DND-41 (cell line): ENCODE results near the gene RIPOR3.

ENCODE experiments used
- ATAC-seq: fragments of 200-7000 bp; cut with Tn5 transposase; 3 replicates; pipeline ENCODE4 v1.9.1; 2021; ENCODE audit warnings: low read depth; ENCODE audit not compliant: insufficient read depth
- DNase-seq: peaks from one replicate; pipeline ENCODE4 v3.0.0-alpha.2; 2020
- H2AFZ ChIP-seq: 2 replicates; pipeline ENCODE4 v1.6.0; 2012; ENCODE audit warnings: low read depth, low read length
- H3K27ac ChIP-seq: 2 replicates; pipeline ENCODE4 v1.5.1; 2012; ENCODE audit warnings: low read length, inconsistent platforms
- H3K27me3 ChIP-seq: fragments of 200-600 bp; sonication (generic); 2 replicates; pipeline ENCODE4 v1.6.0; 2012; ENCODE audit warnings: low read length, mild to moderate bottlenecking, inconsistent platforms; ENCODE audit not compliant: insufficient read depth, poor library complexity
- H3K36me3 ChIP-seq: 2 replicates; pipeline ENCODE4 v1.5.1; 2012; ENCODE audit warnings: low read length, inconsistent platforms; ENCODE audit not compliant: insufficient read depth
- H3K4me1 ChIP-seq: 2 replicates; pipeline ENCODE4 v1.5.1; 2012; ENCODE audit warnings: mild to moderate bottlenecking, low read length; ENCODE audit not compliant: insufficient read depth
- H3K4me2 ChIP-seq: 2 replicates; pipeline ENCODE4 v1.6.0; 2012; ENCODE audit warnings: mild to moderate bottlenecking, moderate library complexity, low read length, inconsistent platforms; ENCODE audit not compliant: insufficient read depth
- H3K4me3 ChIP-seq, 2 experiments: fragments of 200-600 bp in 1 of 2; shearing (Covaris generic) in 1 of 2; 2 replicates each; pipeline ENCODE4 v1.5.1; 2012 to 2016; ENCODE audit warnings: inconsistent platforms in 2 of 2, low read length in 2 of 2, mild to moderate bottlenecking in 2 of 2, low read depth in 1 of 2, moderate library complexity in 1 of 2
- H3K79me2 ChIP-seq: 2 replicates; pipeline ENCODE4 v1.6.0; 2012; ENCODE audit warnings: low read length, inconsistent platforms; ENCODE audit not compliant: insufficient read depth
- H3K9ac ChIP-seq: 2 replicates; pipeline ENCODE4 v1.6.0; 2012; ENCODE audit warnings: low read depth, mild to moderate bottlenecking, inconsistent platforms, low read length, moderate library complexity
- H3K9me3 ChIP-seq: 2 replicates; pipeline ENCODE4 v1.5.1; 2012; ENCODE audit warnings: low read length, moderate library complexity, mild to moderate bottlenecking, inconsistent platforms; ENCODE audit not compliant: insufficient read depth, severe bottlenecking
- H4K20me1 ChIP-seq: 2 replicates; pipeline ENCODE4 v1.6.0; 2012; ENCODE audit warnings: low read length; ENCODE audit not compliant: insufficient read depth
- EZH2 ChIP-seq: IDR thresholded peaks from 3 replicates; pipeline ENCODE4 v1.6.1; 2012; ENCODE audit warnings: borderline replicate concordance, low read depth, mild to moderate bottlenecking, moderate library complexity, low read length, inconsistent platforms; ENCODE audit not compliant: severe bottlenecking
- TF ChIP-seq, protein P1 (sequence below): IDR thresholded peaks from 2 replicates; pipeline ENCODE4 v1.5.1; 2012; ENCODE audit warnings: borderline replicate concordance, low read length, moderate library complexity, mild to moderate bottlenecking; ENCODE audit not compliant: poor library complexity, severe bottlenecking; ENCODE audit errors: extremely low read depth

RIPOR3 gene

DNA sequence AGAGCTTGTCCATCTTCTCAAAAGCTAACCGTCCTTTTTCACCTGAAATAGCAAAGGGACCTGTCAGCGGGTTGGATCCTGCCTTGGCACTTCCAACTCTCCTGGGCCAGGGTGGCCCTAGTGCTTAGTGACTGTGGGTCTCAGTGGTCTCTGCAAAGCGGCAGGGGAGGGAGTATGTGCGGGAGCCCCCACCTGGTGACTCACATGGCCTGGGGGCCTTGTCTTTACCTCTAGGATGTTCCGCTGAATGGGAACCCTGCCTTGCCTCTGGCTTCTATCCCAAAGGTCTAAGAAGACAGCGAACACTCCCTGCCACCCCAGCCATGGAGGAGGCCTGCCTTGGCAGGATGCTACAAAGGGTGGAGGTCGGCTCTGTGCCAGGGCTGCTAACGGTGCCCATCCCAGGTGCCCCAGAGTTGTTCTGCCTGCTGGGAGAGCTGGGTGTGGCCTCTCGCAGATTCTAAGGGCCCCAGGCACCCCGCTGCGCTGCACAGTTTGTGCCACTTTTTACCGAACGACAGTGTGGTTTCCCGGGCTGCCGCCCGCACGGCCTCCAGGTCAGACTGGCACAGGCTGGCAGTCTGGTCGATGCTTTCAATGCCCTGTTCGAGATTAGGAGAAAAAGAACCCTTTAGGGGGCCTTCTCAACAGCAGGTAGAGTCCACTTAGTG lies 103.9 kb downstream of the RIPOR3 start:
- no peak overlapping the region for H3K9ac ChIP-seq
- peaks cover 41% of the 10 kb centered on the region for H3K36me3 ChIP-seq
- TF ChIP-seq, protein P1, sequence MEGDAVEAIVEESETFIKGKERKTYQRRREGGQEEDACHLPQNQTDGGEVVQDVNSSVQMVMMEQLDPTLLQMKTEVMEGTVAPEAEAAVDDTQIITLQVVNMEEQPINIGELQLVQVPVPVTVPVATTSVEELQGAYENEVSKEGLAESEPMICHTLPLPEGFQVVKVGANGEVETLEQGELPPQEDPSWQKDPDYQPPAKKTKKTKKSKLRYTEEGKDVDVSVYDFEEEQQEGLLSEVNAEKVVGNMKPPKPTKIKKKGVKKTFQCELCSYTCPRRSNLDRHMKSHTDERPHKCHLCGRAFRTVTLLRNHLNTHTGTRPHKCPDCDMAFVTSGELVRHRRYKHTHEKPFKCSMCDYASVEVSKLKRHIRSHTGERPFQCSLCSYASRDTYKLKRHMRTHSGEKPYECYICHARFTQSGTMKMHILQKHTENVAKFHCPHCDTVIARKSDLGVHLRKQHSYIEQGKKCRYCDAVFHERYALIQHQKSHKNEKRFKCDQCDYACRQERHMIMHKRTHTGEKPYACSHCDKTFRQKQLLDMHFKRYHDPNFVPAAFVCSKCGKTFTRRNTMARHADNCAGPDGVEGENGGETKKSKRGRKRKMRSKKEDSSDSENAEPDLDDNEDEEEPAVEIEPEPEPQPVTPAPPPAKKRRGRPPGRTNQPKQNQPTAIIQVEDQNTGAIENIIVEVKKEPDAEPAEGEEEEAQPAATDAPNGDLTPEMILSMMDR = no peak
- no peak for TF ChIP-seq EZH2
- no peaks in the 10 kb centered on the region for H3K9me3 ChIP-seq
- H2AFZ ChIP-seq = no peak overlapping the region
- peaks cover 7% of the 10 kb centered on the region; the same call in 1 of the 2 replicates for H4K20me1 ChIP-seq
- no peak overlapping the region for H3K4me2 ChIP-seq
- H3K4me1 ChIP-seq = no peaks in the 10 kb centered on the region
- no peak overlapping the region for H3K4me3 ChIP-seq
- DNase-seq = no peak
- no peaks in the 10 kb centered on the region for H3K27me3 ChIP-seq
- ATAC-seq = no peak
- H3K27ac ChIP-seq = no peak overlapping the region
- no peaks in the 10 kb centered on the region for H3K79me2 ChIP-seq

DNA sequence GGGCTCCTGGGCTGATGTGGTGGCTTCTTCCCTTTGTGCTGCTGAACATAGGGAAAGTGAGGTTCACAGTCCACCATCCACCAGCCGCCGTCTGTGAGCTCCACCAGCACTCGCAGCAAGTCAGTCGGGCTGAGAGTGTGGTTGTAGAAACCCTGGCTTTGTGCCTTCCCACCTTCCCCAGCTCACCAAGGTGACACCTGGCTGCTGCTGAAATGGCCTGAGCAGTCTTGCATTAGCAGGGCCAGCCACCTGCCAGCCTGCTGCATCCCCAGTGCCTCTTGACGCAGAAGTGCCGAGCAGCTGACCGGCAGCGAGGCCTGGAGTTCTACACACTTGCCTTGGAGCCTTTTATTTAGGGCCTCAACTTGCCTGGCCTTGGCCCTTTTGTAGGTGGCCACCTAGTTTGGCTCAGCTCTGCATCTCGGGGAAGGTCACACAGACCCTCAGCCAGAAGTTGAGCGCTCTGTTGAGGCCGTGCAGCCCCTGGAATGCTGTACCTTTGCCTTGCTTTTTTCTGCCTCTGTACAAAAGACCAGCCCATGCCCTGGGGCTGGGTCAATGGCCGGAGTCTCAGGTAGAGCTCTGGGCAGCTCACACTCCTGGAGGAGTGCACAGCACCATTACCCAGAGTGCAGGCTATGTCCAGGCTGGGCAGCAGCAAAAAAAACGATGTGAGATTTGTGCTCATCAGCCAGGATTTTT lies 104.7 kb downstream of the RIPOR3 start:
- DNase-seq (no peak), ATAC-seq (no peak)
- Histone ChIP-seq H3K9ac (no peak overlapping the region), H3K27ac (no peak overlapping the region), H3K4me3 (no peak overlapping the region), H3K4me1 (no peaks in the 10 kb centered on the region), H3K4me2 (no peak overlapping the region), H4K20me1 (peaks cover 10% of the 10 kb centered on the region; the same call in 1 of the 2 replicates), H3K79me2 (no peaks in the 10 kb centered on the region), H3K36me3 (peaks cover 48% of the 10 kb centered on the region), H3K9me3 (no peaks in the 10 kb centered on the region), H3K27me3 (no peaks in the 10 kb centered on the region), H2AFZ (no peak overlapping the region)
- no peak for TF ChIP-seq EZH2
- TF ChIP-seq, protein P1 = no peak

DNA sequence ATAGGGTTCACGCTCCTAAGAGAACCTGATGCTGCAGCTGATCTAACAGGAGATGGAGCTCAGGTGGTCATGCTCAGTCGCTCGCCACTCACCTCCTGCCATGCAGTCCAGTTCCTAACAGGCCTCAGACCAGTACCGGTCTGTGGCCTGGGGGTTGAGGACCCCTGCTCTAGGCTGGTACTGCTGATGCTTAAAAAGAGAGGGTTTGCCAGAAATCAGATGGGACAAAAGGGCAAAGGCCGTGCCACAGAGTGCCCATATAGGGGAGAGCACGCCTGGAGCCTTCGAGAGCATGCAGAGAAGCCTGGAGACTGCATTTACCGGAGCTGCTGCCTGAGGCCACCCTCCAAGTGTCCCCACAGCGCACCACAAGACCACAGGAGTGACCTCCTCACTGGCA lies 105.7 kb downstream of the RIPOR3 start:
- Histone ChIP-seq H3K36me3 (peaks cover 58% of the 10 kb centered on the region), H4K20me1 (peaks cover 10% of the 10 kb centered on the region; the same call in 1 of the 2 replicates)

More for the DNA sequence above, 105.7 kb downstream of the RIPOR3 start:
- no peak overlapping the region for H2AFZ ChIP-seq
- ATAC-seq (no peak), DNase-seq (no peak)
- no peaks in the 10 kb centered on the region for H3K27me3 ChIP-seq
- no peak overlapping the region for H3K9ac ChIP-seq
- H3K4me1 ChIP-seq = no peaks in the 10 kb centered on the region
- no peak overlapping the region for H3K4me2 ChIP-seq
- H3K27ac ChIP-seq = no peak overlapping the region
- no peak overlapping the region for H3K4me3 ChIP-seq
- TF ChIP-seq, protein P1 = no peak
- no peak for TF ChIP-seq EZH2
- no peaks in the 10 kb centered on the region for H3K79me2 ChIP-seq
- H3K9me3 ChIP-seq = no peaks in the 10 kb centered on the region
